ENCODE results near the gene SCAP.

The SCAP gene

GRCh38 chr3:47416041-47416440 lies 59.7 kb downstream of the SCAP start:
- Histone ChIP-seq H3K27me3 (ENCODE audit: control insufficient read depth, insufficient read depth, low read length) (no peaks in the 10 kb centered on the region), H3K4me2 (ENCODE audit: low read length) (no peak overlapping the region), H3K9ac (no peak overlapping the region), H3K36me3 (ENCODE audit: control insufficient read depth, insufficient read depth, low read length) (no peaks in the 10 kb centered on the region), H3K79me2 (peaks cover 5% of the 10 kb centered on the region), H3K4me1 (no peaks in the 10 kb centered on the region), H3K9me3 (ENCODE audit: control insufficient read depth, low read length) (no peaks in the 10 kb centered on the region), H3K4me3 (ENCODE audit: low read depth, low read length) (no peak overlapping the region), H3K27ac (no peak overlapping the region), H2AFZ (no peak overlapping the region)
- TF ChIP-seq, protein P1, sequence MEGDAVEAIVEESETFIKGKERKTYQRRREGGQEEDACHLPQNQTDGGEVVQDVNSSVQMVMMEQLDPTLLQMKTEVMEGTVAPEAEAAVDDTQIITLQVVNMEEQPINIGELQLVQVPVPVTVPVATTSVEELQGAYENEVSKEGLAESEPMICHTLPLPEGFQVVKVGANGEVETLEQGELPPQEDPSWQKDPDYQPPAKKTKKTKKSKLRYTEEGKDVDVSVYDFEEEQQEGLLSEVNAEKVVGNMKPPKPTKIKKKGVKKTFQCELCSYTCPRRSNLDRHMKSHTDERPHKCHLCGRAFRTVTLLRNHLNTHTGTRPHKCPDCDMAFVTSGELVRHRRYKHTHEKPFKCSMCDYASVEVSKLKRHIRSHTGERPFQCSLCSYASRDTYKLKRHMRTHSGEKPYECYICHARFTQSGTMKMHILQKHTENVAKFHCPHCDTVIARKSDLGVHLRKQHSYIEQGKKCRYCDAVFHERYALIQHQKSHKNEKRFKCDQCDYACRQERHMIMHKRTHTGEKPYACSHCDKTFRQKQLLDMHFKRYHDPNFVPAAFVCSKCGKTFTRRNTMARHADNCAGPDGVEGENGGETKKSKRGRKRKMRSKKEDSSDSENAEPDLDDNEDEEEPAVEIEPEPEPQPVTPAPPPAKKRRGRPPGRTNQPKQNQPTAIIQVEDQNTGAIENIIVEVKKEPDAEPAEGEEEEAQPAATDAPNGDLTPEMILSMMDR (IDR thresholded peaks at IDR 0.05) = no peak

GRCh38 chr3:47414666-47415587 lies 60.8 kb downstream of the SCAP start:
- H3K36me3 ChIP-seq (ENCODE audit: control insufficient read depth, insufficient read depth, low read length) = no peaks in the 10 kb centered on the region
- no peak overlapping the region for H3K27ac ChIP-seq

GRCh38 chr3:47414161-47414564 lies 61.6 kb downstream of the SCAP start:
- no peaks in the 10 kb centered on the region for H3K4me1 ChIP-seq
- no peaks in the 10 kb centered on the region for H3K9me3 ChIP-seq (ENCODE audit: control insufficient read depth, low read length)
- no peaks in the 10 kb centered on the region for H3K79me2 ChIP-seq
- H3K4me3 ChIP-seq (ENCODE audit: low read depth, low read length) = no peak overlapping the region
- TF ChIP-seq, protein P1 (IDR thresholded peaks at IDR 0.05) = no peak
- H3K9ac ChIP-seq = no peak overlapping the region
- H2AFZ ChIP-seq = no peak overlapping the region
- no peaks in the 10 kb centered on the region for H3K36me3 ChIP-seq (ENCODE audit: control insufficient read depth, insufficient read depth, low read length)
- no peaks in the 10 kb centered on the region for H3K27me3 ChIP-seq (ENCODE audit: control insufficient read depth, insufficient read depth, low read length)
- no peak overlapping the region for H3K27ac ChIP-seq
- H3K4me2 ChIP-seq (ENCODE audit: low read length) = no peak overlapping the region

More at GRCh38 chr3:47414666-47415587, 60.8 kb downstream of the SCAP start:
- Histone ChIP-seq H3K79me2 (peaks cover under 1% of the 10 kb centered on the region), H3K4me3 (ENCODE audit: low read depth, low read length) (no peak overlapping the region), H3K4me2 (ENCODE audit: low read length) (no peak overlapping the region), H3K9ac (no peak overlapping the region), H3K4me1 (no peaks in the 10 kb centered on the region), H2AFZ (no peak overlapping the region), H3K27me3 (ENCODE audit: control insufficient read depth, insufficient read depth, low read length) (no peaks in the 10 kb centered on the region), H3K9me3 (ENCODE audit: control insufficient read depth, low read length) (no peaks in the 10 kb centered on the region)
- TF ChIP-seq, protein P1 (IDR thresholded peaks at IDR 0.05) = no peak

DNA sequence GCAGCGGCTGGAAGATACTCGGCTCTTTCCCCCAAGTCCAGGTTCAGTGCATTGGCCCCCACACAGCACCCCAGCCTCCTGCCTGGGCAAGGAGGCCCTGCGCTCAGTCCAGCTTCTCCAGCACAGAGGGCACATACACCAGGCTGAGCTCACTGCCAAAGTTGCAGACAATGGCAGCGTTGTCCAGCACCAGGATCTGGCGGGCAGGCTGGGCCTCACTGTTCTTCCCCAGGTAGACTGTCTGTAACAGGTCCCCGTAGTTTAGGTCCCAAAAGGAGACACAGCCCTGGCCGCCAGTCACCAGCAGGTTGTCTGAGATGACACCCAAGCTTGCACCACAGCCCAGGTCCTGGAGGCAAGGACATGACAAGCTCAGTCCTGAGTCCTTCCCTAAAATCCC lies 62.0 kb downstream of the SCAP start:
- no peak overlapping the region for H3K4me2 ChIP-seq (ENCODE audit: low read length)
- H3K9ac ChIP-seq = no peak overlapping the region
- H3K4me1 ChIP-seq = no peaks in the 10 kb centered on the region
- H2AFZ ChIP-seq = no peak overlapping the region
- H3K27me3 ChIP-seq (ENCODE audit: control insufficient read depth, insufficient read depth, low read length) = no peaks in the 10 kb centered on the region
- H3K27ac ChIP-seq = no peak overlapping the region
- no peaks in the 10 kb centered on the region for H3K36me3 ChIP-seq (ENCODE audit: control insufficient read depth, insufficient read depth, low read length)
- TF ChIP-seq, protein P1 (IDR thresholded peaks at IDR 0.05) = no peak
- H3K79me2 ChIP-seq = no peaks in the 10 kb centered on the region
- H3K4me3 ChIP-seq (ENCODE audit: low read depth, low read length) = no peak overlapping the region
- H3K9me3 ChIP-seq (ENCODE audit: control insufficient read depth, low read length) = no peaks in the 10 kb centered on the region
